Measurements from ENCODE around the gene UNKL.

GRCh38 chr16:1401758-1402154 is 12.7 kb downstream of the UNKL start:
- TF ChIP-seq CTCF (conservative IDR thresholded peaks at IDR 0.05; ENCODE audit: low read depth, low read length) (no peak), EZH2phosphoT487 (IDR thresholded peaks at IDR 0.05; ENCODE audit: borderline replicate concordance, low read length) (no peak)
